ENCODE data around the gene RAD9A. TPM values are rescaled to one million over a fixed set of nuclear protein-coding genes. Genes with fewer than 3 reads are reported as not detected.
A peak's percentile ranks its signal among the peaks of the same experiment; 100 is the strongest.

The RAD9A gene
- total RNA-seq, 6 donors from 2014 or later = 20.4 to 115 (median 28.2) TPM

- peak; percentile 97 for ATAC-seq (ENCODE audit: low FRiP score in 2 of 2)
- TF ChIP-seq EP300 (IDR thresholded peaks at IDR 0.05) = no peak
- TF ChIP-seq CTCF (IDR thresholded peaks at IDR 0.05) = peak in 2 of 6 experiments; percentile 30 to 39
- peak in 3 of 4 donors; percentile 85 to 97 (median 95) for TF ChIP-seq POLR2A (IDR thresholded peaks at IDR 0.05)
- TF ChIP-seq POLR2AphosphoS5 (IDR thresholded peaks at IDR 0.05) = peak; percentile 97 to 98
- peak; percentile 99 to 100 for DNase-seq
- H3K36me3 ChIP-seq = peaks cover 0 to 27% (median 24%) of the 10 kb centered on the region in 4 donors
- no peaks in the 10 kb centered on the region for H3K27me3 ChIP-seq
- H3K27ac ChIP-seq = peak within 1 kb of the TSS; percentile 91 to 93 (median 92)
- peaks cover 14 to 24% (median 17%) of the 10 kb centered on the region in 4 donors for H3K4me1 ChIP-seq
- WGBS, 2 donors = 0% methylated on average over 27 to 68 of the region's 68 CpGs
- peak within 1 kb of the TSS; percentile 71 to 97 (median 82) for H3K4me3 ChIP-seq
- H3K9me3 ChIP-seq = no peaks in the 10 kb centered on the region
These were observed 36.5 kb downstream of the RAD9A start, which contains the start of gene RPS6KB2 for GRCh38 chr11:67428052-67429001. Gene RPS6KB2, plus strand, starts transcription at chr11:67428494. Its CDS starts 52 bp downstream, at chr11:67428546.

- H3K4me3 ChIP-seq = peak overlapping the region; percentile 71 to 97 (median 82)
- DNase-seq (peak in 1 of 2 donors; percentile 40), ATAC-seq (ENCODE audit: low FRiP score in 2 of 2) (no peak)
- TF ChIP-seq CTCF (IDR thresholded peaks at IDR 0.05) (no peak), POLR2AphosphoS5 (IDR thresholded peaks at IDR 0.05) (no peak), EP300 (IDR thresholded peaks at IDR 0.05) (no peak), POLR2A (IDR thresholded peaks at IDR 0.05) (no peak)
- H3K9me3 ChIP-seq = no peaks in the 10 kb centered on the region
- no peaks in the 10 kb centered on the region for H3K27me3 ChIP-seq
- peaks cover 14 to 24% (median 17%) of the 10 kb centered on the region in 4 donors for H3K4me1 ChIP-seq
- WGBS, 2 donors = 52 to 54% methylated on average over 12 of the region's 12 CpGs
- H3K36me3 ChIP-seq = peaks cover 2 to 36% (median 31%) of the 10 kb centered on the region in 4 donors
- peak overlapping the region; percentile 91 to 93 (median 92) for H3K27ac ChIP-seq
These were observed 37.4 kb downstream of the RAD9A start for GRCh38 chr11:67429038-67429668.

GRCh38 chr11:67429722-67430121 is 37.9 kb downstream of the RAD9A start:
- no peaks in the 10 kb centered on the region for H3K27me3 ChIP-seq
- TF ChIP-seq EP300 (IDR thresholded peaks at IDR 0.05) (no peak), POLR2AphosphoS5 (IDR thresholded peaks at IDR 0.05) (no peak), POLR2A (IDR thresholded peaks at IDR 0.05) (no peak)
- DNase-seq (no peak), ATAC-seq (ENCODE audit: low FRiP score in 2 of 2) (no peak)
- H3K36me3 ChIP-seq = peaks cover 4 to 41% (median 37%) of the 10 kb centered on the region in 4 donors
- H3K4me1 ChIP-seq = peaks cover 14 to 24% (median 17%) of the 10 kb centered on the region in 4 donors
- H3K27ac ChIP-seq = no peak overlapping the region
- whole genome bisulfite sequencing, 2 donors = 78 to 85% methylated on average over 11 of the region's 11 CpGs
- H3K9me3 ChIP-seq = no peaks in the 10 kb centered on the region
- H3K4me3 ChIP-seq = peak overlapping the region in 1 of 4 donors; percentile 97

GRCh38 chr11:67431346-67432249 is 39.8 kb downstream of the RAD9A start:
- Histone ChIP-seq H3K4me1 (peaks cover 14 to 36% (median 17%) of the 10 kb centered on the region in 4 donors), H3K9me3 (no peaks in the 10 kb centered on the region), H3K36me3 (peaks cover 4 to 56% (median 53%) of the 10 kb centered on the region in 4 donors), H3K27me3 (no peaks in the 10 kb centered on the region), H3K27ac (no peak overlapping the region), H3K4me3 (no peak overlapping the region)
- no peak for ATAC-seq (ENCODE audit: low FRiP score in 2 of 2)
- peak in 1 of 2 donors; percentile 70 for DNase-seq
- 92 to 93% methylated on average over 22 to 24 of the region's 24 CpGs for WGBS, 2 donors
- TF ChIP-seq CTCF (IDR thresholded peaks at IDR 0.05) (no peak), EP300 (IDR thresholded peaks at IDR 0.05) (no peak), POLR2A (IDR thresholded peaks at IDR 0.05) (no peak), POLR2AphosphoS5 (IDR thresholded peaks at IDR 0.05) (no peak)
